LNCAP (cell line): Measurements from ENCODE around the gene HIF1AN.

Source experiments
- TF ChIP-seq, protein P1 (sequence below): fragments of 450-650 bp; IDR thresholded peaks from 2 replicates; pipeline ENCODE4 v1.5.1; 2017; ENCODE audit warnings: mild to moderate bottlenecking

HIF1AN gene

DNA sequence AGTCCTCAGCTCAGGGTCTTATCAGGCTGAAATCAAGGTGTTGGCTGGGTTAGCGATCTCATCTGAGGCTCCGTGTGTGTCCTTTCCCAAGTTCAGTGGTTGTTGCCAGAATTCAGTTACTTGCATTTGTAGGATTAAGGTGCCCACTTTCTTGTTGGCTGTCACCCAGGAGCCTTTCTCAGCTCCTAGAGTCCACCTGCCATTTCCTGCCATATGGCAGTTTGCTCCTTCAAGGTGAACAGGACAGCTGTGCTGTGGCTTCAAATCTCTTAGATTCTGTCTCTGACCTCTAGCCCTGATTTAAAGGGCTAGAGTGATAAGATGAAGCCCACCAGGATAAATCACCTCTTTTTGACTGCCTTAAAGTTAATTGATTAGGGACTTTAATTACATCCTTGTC, 1.0 kb upstream of the HIF1AN start:
- TF ChIP-seq, protein P1, sequence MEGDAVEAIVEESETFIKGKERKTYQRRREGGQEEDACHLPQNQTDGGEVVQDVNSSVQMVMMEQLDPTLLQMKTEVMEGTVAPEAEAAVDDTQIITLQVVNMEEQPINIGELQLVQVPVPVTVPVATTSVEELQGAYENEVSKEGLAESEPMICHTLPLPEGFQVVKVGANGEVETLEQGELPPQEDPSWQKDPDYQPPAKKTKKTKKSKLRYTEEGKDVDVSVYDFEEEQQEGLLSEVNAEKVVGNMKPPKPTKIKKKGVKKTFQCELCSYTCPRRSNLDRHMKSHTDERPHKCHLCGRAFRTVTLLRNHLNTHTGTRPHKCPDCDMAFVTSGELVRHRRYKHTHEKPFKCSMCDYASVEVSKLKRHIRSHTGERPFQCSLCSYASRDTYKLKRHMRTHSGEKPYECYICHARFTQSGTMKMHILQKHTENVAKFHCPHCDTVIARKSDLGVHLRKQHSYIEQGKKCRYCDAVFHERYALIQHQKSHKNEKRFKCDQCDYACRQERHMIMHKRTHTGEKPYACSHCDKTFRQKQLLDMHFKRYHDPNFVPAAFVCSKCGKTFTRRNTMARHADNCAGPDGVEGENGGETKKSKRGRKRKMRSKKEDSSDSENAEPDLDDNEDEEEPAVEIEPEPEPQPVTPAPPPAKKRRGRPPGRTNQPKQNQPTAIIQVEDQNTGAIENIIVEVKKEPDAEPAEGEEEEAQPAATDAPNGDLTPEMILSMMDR: no peak

DNA sequence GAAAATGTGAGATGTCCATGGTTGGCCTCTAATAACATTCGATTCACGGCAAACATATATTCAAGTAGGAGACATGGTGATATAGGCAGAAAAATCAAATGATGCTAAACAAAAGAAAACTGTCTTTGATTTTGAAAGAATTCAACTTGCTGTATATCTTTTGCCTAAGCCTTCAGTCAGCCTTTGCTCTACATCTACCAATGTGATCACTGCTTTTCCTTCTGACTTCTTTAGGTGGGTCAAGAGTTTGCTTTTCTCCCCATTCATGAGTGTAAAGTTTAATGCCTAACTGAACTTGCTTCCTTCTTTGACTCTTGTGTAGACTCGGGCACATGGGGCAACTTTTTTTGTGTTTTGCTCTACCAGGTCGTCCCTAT, 417 bp upstream of the HIF1AN start:
- TF ChIP-seq, protein P1: no peak

DNA sequence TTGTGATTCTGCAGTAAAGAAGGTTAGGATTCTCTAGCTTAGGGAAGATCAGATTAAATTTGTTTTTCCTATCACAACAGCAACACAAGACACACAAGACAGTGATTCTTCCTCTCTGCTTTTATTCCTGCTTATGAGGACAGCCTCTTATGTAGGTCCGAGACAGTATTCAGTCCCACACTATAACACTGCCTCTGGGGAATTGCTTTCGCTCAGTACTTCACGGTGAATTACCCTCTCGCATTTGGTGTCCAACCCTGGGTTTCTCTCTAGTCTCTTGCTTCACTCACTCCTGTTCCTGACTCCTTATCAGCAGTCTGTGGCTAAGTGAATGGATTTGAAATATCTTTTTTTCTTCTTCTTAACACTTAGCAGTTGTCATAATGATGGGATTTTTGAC, 1.7 kb downstream of the HIF1AN start:
- TF ChIP-seq, protein P1: no peak

DNA sequence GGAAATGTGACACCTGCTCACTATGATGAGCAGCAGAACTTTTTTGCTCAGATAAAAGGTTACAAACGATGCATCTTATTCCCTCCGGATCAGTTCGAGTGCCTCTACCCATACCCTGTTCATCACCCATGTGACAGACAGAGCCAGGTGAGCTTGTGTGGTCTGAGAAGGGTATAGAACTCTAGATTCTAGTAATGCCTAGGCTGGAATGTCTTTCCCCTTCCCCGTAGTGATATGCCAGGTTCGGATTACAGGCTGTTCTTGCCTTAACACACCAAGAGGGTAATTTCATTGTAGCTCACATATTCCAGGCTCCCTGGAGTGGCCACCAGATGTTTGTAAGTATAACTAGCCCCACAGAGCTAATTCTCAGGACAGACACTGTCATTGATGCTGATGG, 9.2 kb downstream of the HIF1AN start:
- TF ChIP-seq, protein P1: no peak

DNA sequence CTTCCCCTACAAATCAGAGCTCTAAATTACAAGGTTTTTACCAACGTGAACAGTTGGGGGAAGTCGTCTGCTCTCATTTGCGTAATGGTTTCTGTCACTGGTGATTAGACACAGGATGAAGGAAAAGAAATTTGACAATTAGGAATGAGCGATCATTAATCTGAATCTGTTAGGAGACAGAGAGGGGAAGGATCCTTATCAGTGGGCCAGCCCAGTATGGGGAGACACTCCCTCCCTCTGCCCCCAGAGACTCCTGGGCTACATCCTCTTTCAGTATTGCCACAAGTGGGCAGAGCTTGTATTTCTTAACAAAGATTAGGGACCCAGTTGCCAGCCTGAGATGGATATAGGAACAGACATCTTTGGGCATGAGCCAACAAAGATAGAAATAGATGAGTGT, 15.5 kb downstream of the HIF1AN start:
- TF ChIP-seq, protein P1: no peak

DNA sequence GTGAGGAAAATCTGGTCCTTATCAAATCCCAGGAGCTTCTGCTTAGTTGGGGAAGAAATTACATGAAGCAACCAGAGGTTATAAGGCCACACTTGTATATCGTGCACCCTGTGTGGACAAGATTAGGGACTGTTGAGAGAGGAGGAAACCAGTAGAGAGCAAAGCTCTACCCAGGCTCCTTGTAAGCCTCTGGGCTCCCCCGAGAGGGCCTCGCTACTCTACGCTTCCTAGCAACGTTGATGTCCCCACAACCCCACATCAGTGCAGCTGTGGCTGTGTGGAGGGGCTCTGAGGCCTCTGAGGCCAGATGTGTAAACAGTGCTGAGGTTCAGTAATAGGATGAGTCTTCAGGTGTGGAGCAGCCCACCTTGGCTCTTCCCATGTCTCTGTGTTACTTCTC, 16.0 kb downstream of the HIF1AN start:
- TF ChIP-seq, protein P1: no peak

DNA sequence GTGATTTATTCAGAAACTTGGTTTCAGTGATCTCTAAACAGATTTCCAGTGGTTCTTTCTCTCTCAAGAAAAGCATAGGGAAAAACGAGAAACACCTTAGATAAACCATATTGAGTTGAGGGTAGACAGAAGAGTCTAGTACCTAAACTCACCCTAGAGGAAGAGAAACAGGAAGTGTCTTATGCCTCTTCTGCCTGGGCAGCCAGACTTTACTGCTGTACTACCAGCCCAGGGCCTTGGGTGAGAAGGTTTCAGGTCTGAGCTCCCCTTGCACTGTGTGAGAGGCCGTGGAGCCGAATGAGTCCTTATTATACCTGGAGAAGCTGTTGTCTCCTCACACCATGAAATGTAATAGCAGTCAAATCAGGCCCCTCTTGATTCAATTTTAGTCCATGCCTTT, 18.2 kb downstream of the HIF1AN start:
- TF ChIP-seq, protein P1: no peak

DNA sequence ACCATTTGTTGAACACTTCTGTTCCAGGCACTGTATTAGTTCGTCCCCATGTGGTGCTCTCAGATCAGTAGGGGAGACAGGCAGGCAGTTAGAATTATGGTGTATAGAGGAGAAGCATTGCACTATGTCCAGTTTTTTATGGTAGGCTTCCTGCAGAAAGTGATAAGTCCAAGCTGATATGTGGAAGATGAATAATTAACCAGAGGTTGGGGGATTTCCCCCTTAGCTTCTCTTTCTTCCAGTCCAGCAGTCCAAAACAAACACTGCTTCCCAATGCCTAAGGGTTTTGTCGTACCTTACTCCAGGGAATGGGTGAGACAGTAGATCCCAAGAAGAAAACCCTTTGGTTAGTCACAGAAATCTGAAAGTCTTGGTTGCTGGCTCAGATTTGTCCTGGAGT, 19.2 kb downstream of the HIF1AN start:
- TF ChIP-seq, protein P1: no peak
